ENCODE data around the gene CCDC57. TPM values are rescaled to one million over a fixed set of nuclear protein-coding genes. Genes with fewer than 3 reads are reported as not detected.

CCDC57 gene
- total and polyA plus RNA-seq, 2 experiments from 2014 or later: 46.2 to 53.5 TPM

GRCh38 chr17:82222816-82223215 is 10.2 kb upstream of the CCDC57 start:
- peak in 1 of 2 donors; percentile 60 for DNase-seq (ENCODE audit: low read depth in 1 of 2, low spot score in 1 of 2)
- Histone ChIP-seq H3K4me3 (no peak overlapping the region), H3K9me3 (ENCODE audit: low read depth) (no peaks in the 10 kb centered on the region), H3K36me3 (no peaks in the 10 kb centered on the region), H3K4me1 (ENCODE audit: low read depth) (peaks cover 17% of the 10 kb centered on the region), H3K27me3 (no peaks in the 10 kb centered on the region), H3K27ac (no peak overlapping the region)
- no peak for TF ChIP-seq CTCF (IDR thresholded peaks at IDR 0.05; ENCODE audit: low read depth, low read length)

- Histone ChIP-seq H3K36me3 (no peaks in the 10 kb centered on the region), H3K4me3 (no peak overlapping the region), H3K27ac (no peak overlapping the region), H3K9me3 (ENCODE audit: low read depth) (no peaks in the 10 kb centered on the region), H3K27me3 (no peaks in the 10 kb centered on the region), H3K4me1 (ENCODE audit: low read depth) (peaks cover 11% of the 10 kb centered on the region)
- no peak for DNase-seq (ENCODE audit: low read depth in 1 of 2, low spot score in 1 of 2)
- TF ChIP-seq CTCF (IDR thresholded peaks at IDR 0.05; ENCODE audit: low read depth, low read length): no peak
These were observed 8.8 kb upstream of the CCDC57 start for GRCh38 chr17:82221341-82221902.

- no peaks in the 10 kb centered on the region for H3K4me1 ChIP-seq (ENCODE audit: low read depth)
- H3K4me3 ChIP-seq: no peak overlapping the region
- no peak for DNase-seq (ENCODE audit: low read depth in 1 of 2, low spot score in 1 of 2)
- H3K27ac ChIP-seq: no peak overlapping the region
- H3K27me3 ChIP-seq: no peaks in the 10 kb centered on the region
- no peak for TF ChIP-seq CTCF (IDR thresholded peaks at IDR 0.05; ENCODE audit: low read depth, low read length)
- H3K36me3 ChIP-seq: no peaks in the 10 kb centered on the region
- H3K9me3 ChIP-seq (ENCODE audit: low read depth): no peaks in the 10 kb centered on the region
These were observed 7.4 kb upstream of the CCDC57 start for GRCh38 chr17:82219753-82220709.

- Histone ChIP-seq H3K4me1 (ENCODE audit: low read depth) (no peaks in the 10 kb centered on the region), H3K9me3 (ENCODE audit: low read depth) (no peaks in the 10 kb centered on the region), H3K4me3 (no peak overlapping the region), H3K36me3 (no peaks in the 10 kb centered on the region), H3K27ac (no peak overlapping the region), H3K27me3 (no peaks in the 10 kb centered on the region)
- no peak for TF ChIP-seq CTCF (IDR thresholded peaks at IDR 0.05; ENCODE audit: low read depth, low read length)
- no peak for DNase-seq (ENCODE audit: low read depth in 1 of 2, low spot score in 1 of 2)
These were observed 6.4 kb upstream of the CCDC57 start for GRCh38 chr17:82219083-82219482.

GRCh38 chr17:82218349-82219075 is 5.9 kb upstream of the CCDC57 start:
- Histone ChIP-seq H3K4me1 (ENCODE audit: low read depth) (no peaks in the 10 kb centered on the region), H3K27ac (no peak overlapping the region), H3K9me3 (ENCODE audit: low read depth) (no peaks in the 10 kb centered on the region), H3K27me3 (no peaks in the 10 kb centered on the region), H3K4me3 (no peak overlapping the region), H3K36me3 (no peaks in the 10 kb centered on the region)
- DNase-seq (ENCODE audit: low read depth in 1 of 2, low spot score in 1 of 2): no peak
- no peak for TF ChIP-seq CTCF (IDR thresholded peaks at IDR 0.05; ENCODE audit: low read depth, low read length)
